Lower lobe of right lung (tissue), 2 donors: ENCODE measurements around the gene CAPN1. TPM values are rescaled to one million over a fixed set of nuclear protein-coding genes. Genes with fewer than 3 reads are reported as not detected.

Experiments
- ATAC-seq, 2 donors: fragments of 200-7000 bp; cut with Tn5 transposase; one replicate each; pipeline ENCODE4 v1.9.1; 2020 to 2022; ENCODE audit warnings: mild to moderate bottlenecking in 2 of 2, moderate library complexity in 2 of 2
- DNase-seq: peaks from one replicate; pipeline ENCODE4 v3.0.0-alpha.2; 2020
- H3K27ac ChIP-seq: fragments of 200-600 bp; one replicate; pipeline ENCODE4 v1.8.0; 2022
- H3K27me3 ChIP-seq: fragments of 200-600 bp; one replicate; pipeline ENCODE4 v1.8.0; 2022; ENCODE audit warnings: low read depth
- H3K36me3 ChIP-seq: fragments of 200-600 bp; one replicate; pipeline ENCODE4 v1.8.0; 2022; ENCODE audit warnings: mild to moderate bottlenecking
- H3K4me1 ChIP-seq: fragments of 200-600 bp; one replicate; pipeline ENCODE4 v1.8.0; 2022
- H3K4me3 ChIP-seq: fragments of 200-600 bp; one replicate; pipeline ENCODE4 v1.8.0; 2022; ENCODE audit warnings: mild to moderate bottlenecking
- H3K9me3 ChIP-seq: fragments of 200-600 bp; one replicate; pipeline ENCODE4 v1.8.0; 2022
- CTCF ChIP-seq: fragments of 200-600 bp; IDR thresholded peaks from one replicate; pipeline ENCODE4 v1.8.0; 2022; ENCODE audit warnings: antibody characterized with exemption, mild to moderate bottlenecking
- intact Hi-C: fragments of 100-400 bp; cut with DNase I; formaldehyde crosslinking; loops from one replicate; pipeline ENCODE4 v1.11.0; 2022
- total RNA-seq: library from RNA; stranded (reverse); fragmentation: NEBNext Ultra II Directional; extraction: Animal tissue kit (Norgen Biotek cat#: 25700); gene quantifications from one replicate; pipeline ENCODE4 v1.2.1, GENCODE V29; 2021
- donor health status: DM: no; HTN: yes; CAD: no; lungs with severe emphysema.

CAPN1 gene
- total RNA-seq, 1 donor from 2014 or later = 176 TPM

- intact Hi-C loops = no loop called here
- H3K36me3 ChIP-seq = no peaks in the 10 kb centered on the region
- H3K27ac ChIP-seq = no peak overlapping the region
- ATAC-seq (no peak), DNase-seq (no peak)
- H3K9me3 ChIP-seq = no peaks in the 10 kb centered on the region
- H3K4me1 ChIP-seq = peaks cover 6% of the 10 kb centered on the region
- no peak overlapping the region for H3K4me3 ChIP-seq
- no peaks in the 10 kb centered on the region for H3K27me3 ChIP-seq
- no peak for TF ChIP-seq CTCF
These were observed 24.8 kb upstream of the CAPN1 start for GRCh38 chr11:65156926-65157325.

GRCh38 chr11:65157336-65157735 lies 24.4 kb upstream of the CAPN1 start:
- H3K27me3 ChIP-seq = no peaks in the 10 kb centered on the region
- ATAC-seq = peak in 1 of 2 donors; percentile 23
- H3K9me3 ChIP-seq = no peaks in the 10 kb centered on the region
- no peak for DNase-seq
- H3K4me1 ChIP-seq = peaks cover 2% of the 10 kb centered on the region
- no peaks in the 10 kb centered on the region for H3K36me3 ChIP-seq
- intact Hi-C loops = no loop called here
- no peak overlapping the region for H3K27ac ChIP-seq
- TF ChIP-seq CTCF = no peak
- H3K4me3 ChIP-seq = no peak overlapping the region

GRCh38 chr11:65159012-65159411 lies 22.7 kb upstream of the CAPN1 start:
- ATAC-seq = no peak
- H3K9me3 ChIP-seq = no peaks in the 10 kb centered on the region
- no peak overlapping the region for H3K27ac ChIP-seq
- H3K36me3 ChIP-seq = no peaks in the 10 kb centered on the region
- no peak for TF ChIP-seq CTCF
- no peaks in the 10 kb centered on the region for H3K4me1 ChIP-seq
- DNase-seq = no peak
- intact Hi-C loops = no loop called here
- no peaks in the 10 kb centered on the region for H3K27me3 ChIP-seq
- H3K4me3 ChIP-seq = no peak overlapping the region

GRCh38 chr11:65160643-65161042 lies 21.1 kb upstream of the CAPN1 start:
- no peak overlapping the region for H3K4me3 ChIP-seq
- ATAC-seq = no peak
- no peaks in the 10 kb centered on the region for H3K36me3 ChIP-seq
- no peaks in the 10 kb centered on the region for H3K4me1 ChIP-seq
- no peak for TF ChIP-seq CTCF
- H3K27me3 ChIP-seq = no peaks in the 10 kb centered on the region
- intact Hi-C loops = no loop called here
- no peak overlapping the region for H3K27ac ChIP-seq
- no peak for DNase-seq
- H3K9me3 ChIP-seq = no peaks in the 10 kb centered on the region

GRCh38 chr11:65163684-65164083 lies 18.0 kb upstream of the CAPN1 start:
- no peak for ATAC-seq
- H3K4me1 ChIP-seq = no peaks in the 10 kb centered on the region
- no peak for TF ChIP-seq CTCF
- no peak overlapping the region for H3K4me3 ChIP-seq
- no peaks in the 10 kb centered on the region for H3K27me3 ChIP-seq
- intact Hi-C loops = no loop called here
- DNase-seq = no peak
- H3K9me3 ChIP-seq = no peaks in the 10 kb centered on the region
- no peaks in the 10 kb centered on the region for H3K36me3 ChIP-seq
- no peak overlapping the region for H3K27ac ChIP-seq
